H9 (cell line): ENCODE measurements around the gene CDKAL1. TPM values are rescaled to one million over a fixed set of nuclear protein-coding genes. Genes with fewer than 3 reads are reported as not detected.

ENCODE experiments used
- DNase-seq: peaks from one replicate; pipeline ENCODE4 v3.0.0-alpha.2; 2017
- H2AFZ ChIP-seq: one replicate; pipeline ENCODE4 v1.6.1; 2013; ENCODE audit warnings: mild to moderate bottlenecking, low read length, control low read depth, moderate library complexity
- H2AK5ac ChIP-seq: 2 replicates; pipeline ENCODE4 v1.6.1; 2013; ENCODE audit warnings: low read length, control low read depth, mixed read lengths; ENCODE audit not compliant: insufficient read length
- H2BK120ac ChIP-seq: one replicate; pipeline ENCODE4 v1.6.1; 2013; ENCODE audit warnings: low read depth, mild to moderate bottlenecking, low read length, control low read depth, inconsistent platforms; ENCODE audit not compliant: poor library complexity, severe bottlenecking
- H2BK12ac ChIP-seq: 2 replicates; pipeline ENCODE4 v1.6.1; 2013; ENCODE audit warnings: low read length, control low read depth, mixed read lengths, low read depth; ENCODE audit not compliant: insufficient read length
- H2BK15ac ChIP-seq: 2 replicates; pipeline ENCODE4 v1.6.1; 2013; ENCODE audit warnings: low read depth, low read length, control low read depth
- H2BK20ac ChIP-seq: one replicate; pipeline ENCODE4 v1.6.1; 2013; ENCODE audit warnings: low read depth, mild to moderate bottlenecking, low read length, control low read depth, inconsistent platforms; ENCODE audit not compliant: poor library complexity, severe bottlenecking
- H2BK5ac ChIP-seq: 2 replicates; pipeline ENCODE4 v1.6.1; 2013; ENCODE audit warnings: low read length, control low read depth, mixed read lengths; ENCODE audit not compliant: insufficient read length
- H3K14ac ChIP-seq: 2 replicates; pipeline ENCODE4 v1.6.1; 2013; ENCODE audit warnings: low read length, control low read depth; ENCODE audit not compliant: insufficient read depth
- H3K18ac ChIP-seq: 2 replicates; pipeline ENCODE4 v1.6.1; 2013; ENCODE audit warnings: low read depth, mild to moderate bottlenecking, mixed read lengths, low read length, control low read depth; ENCODE audit not compliant: insufficient read length
- H3K23ac ChIP-seq: 2 replicates; pipeline ENCODE4 v1.6.1; 2013; ENCODE audit warnings: low read length, control low read depth, mixed read lengths, low read depth; ENCODE audit not compliant: insufficient read length
- H3K23me2 ChIP-seq: 2 replicates; pipeline ENCODE4 v1.6.1; 2013; ENCODE audit warnings: low read depth, mild to moderate bottlenecking, mixed read lengths, low read length, control low read depth; ENCODE audit not compliant: insufficient read length, poor library complexity, severe bottlenecking
- H3K27ac ChIP-seq: 2 replicates; pipeline ENCODE4 v1.5.1; 2013; ENCODE audit warnings: low read length, control low read depth, mixed read lengths, low read depth; ENCODE audit not compliant: insufficient read length
- H3K27me3 ChIP-seq: 2 replicates; pipeline ENCODE4 v1.6.1; 2013; ENCODE audit warnings: low read length, control low read depth, inconsistent platforms; ENCODE audit not compliant: insufficient read depth
- H3K4ac ChIP-seq: 2 replicates; pipeline ENCODE4 v1.6.1; 2013; ENCODE audit warnings: low read depth, mild to moderate bottlenecking, control low read depth, inconsistent platforms, low read length, moderate library complexity
- H3K4me1 ChIP-seq: 2 replicates; pipeline ENCODE4 v1.6.1; 2013; ENCODE audit warnings: low read length, control low read depth, inconsistent platforms; ENCODE audit not compliant: insufficient read depth
- H3K4me2 ChIP-seq: 2 replicates; pipeline ENCODE4 v1.6.1; 2013; ENCODE audit warnings: low read length, control low read depth, mixed read lengths; ENCODE audit not compliant: insufficient read length, insufficient read depth
- H3K56ac ChIP-seq: 2 replicates; pipeline ENCODE4 v1.6.1; 2013; ENCODE audit warnings: low read depth, mild to moderate bottlenecking, mixed read lengths, low read length, control low read depth; ENCODE audit not compliant: insufficient read length
- H3K79me1 ChIP-seq: 2 replicates; pipeline ENCODE4 v1.6.1; 2013; ENCODE audit warnings: low read depth, mild to moderate bottlenecking, moderate library complexity, low read length, control low read depth, inconsistent platforms; ENCODE audit not compliant: insufficient read depth, poor library complexity, severe bottlenecking
- H3K79me2 ChIP-seq: 2 replicates; pipeline ENCODE4 v1.6.1; 2013; ENCODE audit warnings: low read length, control low read depth, inconsistent platforms; ENCODE audit not compliant: insufficient read depth
- H3K9ac ChIP-seq: 2 replicates; pipeline ENCODE4 v1.6.1; 2013; ENCODE audit warnings: low read length, control low read depth, mixed read lengths; ENCODE audit not compliant: insufficient read length; ENCODE audit errors: extremely low read depth
- H3K9me3 ChIP-seq: one replicate; pipeline ENCODE4 v1.6.1; 2013; ENCODE audit warnings: low read depth, low read length, inconsistent platforms; ENCODE audit not compliant: control insufficient read depth
- H3T11ph ChIP-seq: one replicate; pipeline ENCODE4 v1.6.1; 2013; ENCODE audit warnings: mild to moderate bottlenecking, low read length, control low read depth, inconsistent platforms
- H4K20me1 ChIP-seq: one replicate; pipeline ENCODE4 v1.6.1; 2013; ENCODE audit not compliant: control insufficient read depth, insufficient read length, insufficient read depth
- H4K5ac ChIP-seq: 2 replicates; pipeline ENCODE4 v1.6.1; 2013; ENCODE audit warnings: low read depth, mild to moderate bottlenecking, mixed read lengths, low read length, control low read depth; ENCODE audit not compliant: insufficient read length
- H4K8ac ChIP-seq: replicated peaks from 2 replicates; pipeline ENCODE4 v1.6.1; 2013; ENCODE audit warnings: low read length, control low read depth, mixed read lengths, low read depth; ENCODE audit not compliant: insufficient read length
- H4K91ac ChIP-seq: 2 replicates; pipeline ENCODE4 v1.6.1; 2013; ENCODE audit warnings: low read depth, mild to moderate bottlenecking, moderate library complexity, mixed read lengths, low read length, control low read depth; ENCODE audit not compliant: insufficient read length
- H3K27ac Mint-ChIP-seq, 3 experiments: 2 replicates in 2 of 3; 3 replicates in 1 of 3; pipeline ENCODE4 v1.8.0; 2020 to 2021; ENCODE audit warnings: mixed read lengths in 3 of 3, mild to moderate bottlenecking in 1 of 3, moderate library complexity in 1 of 3
- H3K27me3 Mint-ChIP-seq: 2 replicates; pipeline ENCODE4 v1.8.0; 2021; ENCODE audit warnings: low read depth, mild to moderate bottlenecking, moderate library complexity, mixed read lengths
- H3K36me3 Mint-ChIP-seq, 3 experiments: 2 replicates in 2 of 3; 3 replicates in 1 of 3; pipeline ENCODE4 v1.8.0; 2020 to 2021; ENCODE audit warnings: low read depth in 3 of 3, mixed read lengths in 3 of 3; ENCODE audit not compliant: insufficient read depth in 1 of 3
- H3K4me1 Mint-ChIP-seq, 2 experiments: 2 replicates each; pipeline ENCODE4 v1.8.0; 2020; ENCODE audit warnings: mixed read lengths in 2 of 2
- H3K4me3 Mint-ChIP-seq, 2 experiments: 2 replicates in 1 of 2; 3 replicates in 1 of 2; pipeline ENCODE4 v1.8.0; 2020 to 2021; ENCODE audit warnings: mild to moderate bottlenecking in 2 of 2, mixed read lengths in 2 of 2, moderate library complexity in 1 of 2
- H3K9me3 Mint-ChIP-seq, 2 experiments: 2 replicates in 1 of 2; 3 replicates in 1 of 2; pipeline ENCODE4 v1.8.0; 2020; ENCODE audit warnings: mild to moderate bottlenecking in 2 of 2, mixed read lengths in 2 of 2, moderate library complexity in 1 of 2
- WGBS: extraction: QIAGEN DNeasy Blood & Tissue Kit; methylation state at CpG from one replicate; pipeline ENCODE4 v1.1.7; 2013; ENCODE audit warnings: missing lambda C conversion rate, low lambda C conversion rate, mixed read lengths; ENCODE audit not compliant: insufficient read length; ENCODE audit errors: extremely low coverage; 5-methylcytosine and 5-hydroxymethylcytosine counted together
- total RNA-seq: library from RNA; stranded (reverse); gene quantifications from 2 replicates; pipeline ENCODE4 v1.2.1, GENCODE V29; 2021
- TF ChIP-seq, protein P1 (sequence below): fragments of 200-600 bp; sonication (generic); conservative IDR thresholded peaks from 3 replicates; pipeline ENCODE4 v1.8.0; 2021; ENCODE audit warnings: antibody characterized with exemption, mild to moderate bottlenecking

The CDKAL1 gene
- total RNA-seq, 1 experiment from 2014 or later = 23.0 TPM

- Histone ChIP-seq H3K14ac (no peak overlapping the region), H3K23ac (no peak overlapping the region), H2BK5ac (no peak overlapping the region), H3T11ph (no peak overlapping the region), H3K4ac (no peak overlapping the region), H3K56ac (no peak overlapping the region), H4K8ac (no peak overlapping the region), H3K27me3 (no peaks in the 10 kb centered on the region), H3K9ac (no peak overlapping the region), H2BK15ac (no peak overlapping the region), H3K79me1 (no peaks in the 10 kb centered on the region), H2BK20ac (no peak overlapping the region), H2AK5ac (no peak overlapping the region), H3K18ac (no peak overlapping the region), H3K4me2 (no peak overlapping the region), H3K27ac (no peak overlapping the region), H2AFZ (no peak overlapping the region), H2BK12ac (no peak overlapping the region), H3K23me2 (no peaks in the 10 kb centered on the region), H3K4me1 (no peaks in the 10 kb centered on the region), H4K91ac (no peak overlapping the region), H4K5ac (no peak overlapping the region), H2BK120ac (no peak overlapping the region), H3K9me3 (no peaks in the 10 kb centered on the region), H4K20me1 (no peaks in the 10 kb centered on the region), H3K79me2 (no peaks in the 10 kb centered on the region)
- no peak for DNase-seq
- peaks cover 7 to 10% of the 10 kb centered on the region in 2 experiments for H3K4me1 Mint-ChIP-seq
- no peaks in the 10 kb centered on the region for H3K9me3 Mint-ChIP-seq
- WGBS = no CpG with 5 or more reads among the region's 5 CpGs
- H3K4me3 Mint-ChIP-seq = no peak overlapping the region
- H3K36me3 Mint-ChIP-seq = no peaks in the 10 kb centered on the region
- no peaks in the 10 kb centered on the region for H3K27me3 Mint-ChIP-seq
- TF ChIP-seq, protein P1, sequence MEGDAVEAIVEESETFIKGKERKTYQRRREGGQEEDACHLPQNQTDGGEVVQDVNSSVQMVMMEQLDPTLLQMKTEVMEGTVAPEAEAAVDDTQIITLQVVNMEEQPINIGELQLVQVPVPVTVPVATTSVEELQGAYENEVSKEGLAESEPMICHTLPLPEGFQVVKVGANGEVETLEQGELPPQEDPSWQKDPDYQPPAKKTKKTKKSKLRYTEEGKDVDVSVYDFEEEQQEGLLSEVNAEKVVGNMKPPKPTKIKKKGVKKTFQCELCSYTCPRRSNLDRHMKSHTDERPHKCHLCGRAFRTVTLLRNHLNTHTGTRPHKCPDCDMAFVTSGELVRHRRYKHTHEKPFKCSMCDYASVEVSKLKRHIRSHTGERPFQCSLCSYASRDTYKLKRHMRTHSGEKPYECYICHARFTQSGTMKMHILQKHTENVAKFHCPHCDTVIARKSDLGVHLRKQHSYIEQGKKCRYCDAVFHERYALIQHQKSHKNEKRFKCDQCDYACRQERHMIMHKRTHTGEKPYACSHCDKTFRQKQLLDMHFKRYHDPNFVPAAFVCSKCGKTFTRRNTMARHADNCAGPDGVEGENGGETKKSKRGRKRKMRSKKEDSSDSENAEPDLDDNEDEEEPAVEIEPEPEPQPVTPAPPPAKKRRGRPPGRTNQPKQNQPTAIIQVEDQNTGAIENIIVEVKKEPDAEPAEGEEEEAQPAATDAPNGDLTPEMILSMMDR = no peak
- no peak overlapping the region for H3K27ac Mint-ChIP-seq
Measured at GRCh38 chr6:21151119-21151518, 616.9 kb downstream of the CDKAL1 start.
